HepG2 (cell line): ENCODE results near the gene RPS10. TPM values are rescaled to one million over a fixed set of nuclear protein-coding genes. Genes with fewer than 3 reads are reported as not detected.

Experiments used
- ATAD3A ChIP-seq: sonication (generic); formaldehyde crosslinking; IDR thresholded peaks from 2 replicates; pipeline ENCODE4 v1.4.0; 2020; ENCODE audit warnings: missing genetic modification reagents
- BORCS8-MEF2B ChIP-seq: sonication (generic); formaldehyde crosslinking; IDR thresholded peaks from 2 replicates; pipeline ENCODE4 v1.8.0; 2022; ENCODE audit warnings: mild to moderate bottlenecking, missing genetic modification reagents
- CCAR2 ChIP-seq: fragments of 200-400 bp; formaldehyde crosslinking; optimal IDR thresholded peaks from 2 replicates; pipeline ENCODE3; 2018; ENCODE audit warnings: low read depth, mild to moderate bottlenecking, low read length, moderate library complexity
- DPF2 ChIP-seq: sonication (generic); formaldehyde crosslinking; IDR thresholded peaks from 2 replicates; pipeline ENCODE4 v1.4.0; 2020; ENCODE audit warnings: mild to moderate bottlenecking, low read depth, missing genetic modification reagents, borderline replicate concordance
- RARA ChIP-seq: IDR thresholded peaks from 2 replicates; pipeline ENCODE4 v1.6.1; 2016; ENCODE audit warnings: missing genetic modification reagents, missing compliant biosample characterization
- SMC3 ChIP-seq: IDR thresholded peaks from 2 replicates; pipeline ENCODE4 v1.6.1; 2011; ENCODE audit warnings: low read length, improper control_type of control experiment
- TAF1 ChIP-seq: sonication (generic); formaldehyde crosslinking; IDR thresholded peaks from 2 replicates; pipeline ENCODE4 v1.4.0; 2020; ENCODE audit warnings: missing genetic modification reagents
- TCF7L2 ChIP-seq: IDR thresholded peaks from 2 replicates; pipeline ENCODE4 v1.6.1; 2011; ENCODE audit warnings: mild to moderate bottlenecking, low read depth, low read length, moderate library complexity
- THYN1 ChIP-seq: sonication (generic); formaldehyde crosslinking; IDR thresholded peaks from 2 replicates; pipeline ENCODE4 v1.8.1; 2023; ENCODE audit warnings: low read depth, mild to moderate bottlenecking, moderate library complexity, missing genetic modification reagents, borderline replicate concordance
- ZBTB20 ChIP-seq: sonication (generic); formaldehyde crosslinking; IDR thresholded peaks from 2 replicates; pipeline ENCODE4 v1.8.1; 2023; ENCODE audit warnings: missing genetic modification reagents, low read depth, mild to moderate bottlenecking, borderline replicate concordance
- ZNF772 ChIP-seq: sonication (generic); formaldehyde crosslinking; IDR thresholded peaks from 2 replicates; pipeline ENCODE4 v1.5.0; 2020; ENCODE audit warnings: mild to moderate bottlenecking, missing genetic modification reagents
- polyA plus RNA-seq, 8 experiments: library from polyadenylated mRNA; depleted of rRNA in 3 of 8; stranded (reverse) in 7 of 8; unstranded in 1 of 8; fragments of >200 nt; fragmentation: Illumina TruSeq in 4 of 8; extraction: Trizol in 4 of 8; gene quantifications; 2 replicates each; pipeline versions ENCODE4 v1.2.1 to v1.2.3, GENCODE V29; 2011 to 2016; ENCODE audit warnings: low read depth in 4 of 8, missing spikeins in 1 of 8, mixed read lengths in 1 of 8; ENCODE audit not compliant: insufficient read depth in 1 of 8
- total RNA-seq, 5 experiments: library from RNA; depleted of rRNA; stranded (reverse); fragments of >200 nt; fragmentation: Illumina TruSeq; extraction: Trizol; gene quantifications; 2 replicates each; pipeline ENCODE4 v1.2.3, GENCODE V29; 2016; ENCODE audit warnings: low read depth in 1 of 5
- TF ChIP-seq, protein P1 (sequence below), 2 experiments: fragments of 450-650 bp in 1 of 2; sonication (generic) in 1 of 2; formaldehyde crosslinking in 1 of 2; IDR thresholded peaks; 2 replicates each; pipeline versions ENCODE4 v1.6.1 to v1.8.0; 2016 to 2022; ENCODE audit warnings: antibody characterized with exemption in 1 of 2, mild to moderate bottlenecking in 1 of 2, missing genetic modification reagents in 1 of 2
- TF ChIP-seq, protein P2 (sequence below): sonication (generic); formaldehyde crosslinking; IDR thresholded peaks from 2 replicates; pipeline ENCODE4 v1.4.0; 2020; ENCODE audit warnings: missing genetic modification reagents
- TF ChIP-seq, protein P3 (sequence below): sonication (generic); formaldehyde crosslinking; IDR thresholded peaks from 2 replicates; pipeline ENCODE4 v1.4.0; 2020; ENCODE audit warnings: mild to moderate bottlenecking, missing genetic modification reagents
- TF ChIP-seq, protein P4 (sequence below): sonication (generic); formaldehyde crosslinking; IDR thresholded peaks from 2 replicates; pipeline ENCODE4 v1.4.0; 2020; ENCODE audit warnings: mild to moderate bottlenecking, missing genetic modification reagents

The RPS10 gene
- total and polyA plus RNA-seq, 2 of the 13 experiments (the other 11 are each of a cell fraction or from before 2014, with no cell fraction given), result 2,909 to 4,648 TPM

DNA sequence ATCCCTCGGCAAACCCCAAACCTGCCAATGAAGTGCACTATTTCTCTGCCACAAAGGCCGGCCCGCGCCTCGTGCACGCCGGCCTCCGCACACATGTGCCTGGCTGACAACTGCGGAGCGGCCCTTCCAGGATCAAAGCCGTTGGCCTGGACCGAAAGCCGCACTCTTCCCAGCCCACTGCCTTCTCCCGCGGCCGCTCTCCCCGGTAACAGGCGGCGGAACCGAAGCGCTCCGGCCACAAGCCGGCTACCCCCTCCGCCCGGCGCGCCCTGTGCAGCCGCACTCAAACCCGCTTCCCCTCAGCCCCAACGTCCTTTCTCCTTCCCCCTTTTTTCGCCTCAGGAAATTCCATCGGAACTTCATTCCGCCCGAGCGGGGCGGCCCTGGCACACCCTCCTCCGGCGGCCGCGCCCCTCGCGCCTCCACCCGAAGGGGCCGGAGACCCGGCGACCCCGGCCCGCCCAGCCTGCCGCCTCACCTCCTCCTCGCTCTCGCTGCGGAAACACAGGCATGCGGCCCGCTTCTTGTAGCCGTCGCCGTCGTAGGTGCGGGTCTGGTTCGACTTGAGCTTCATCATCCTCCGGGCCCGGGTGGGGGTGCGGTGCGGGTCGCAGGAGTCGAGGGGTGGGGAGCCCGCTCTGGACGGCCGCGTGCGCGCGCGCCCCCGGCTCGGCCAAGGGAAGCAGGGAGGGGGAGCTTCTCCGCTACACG lies 33.9 kb downstream of the RPS10 start (continued):
- TF ChIP-seq, protein P1, sequence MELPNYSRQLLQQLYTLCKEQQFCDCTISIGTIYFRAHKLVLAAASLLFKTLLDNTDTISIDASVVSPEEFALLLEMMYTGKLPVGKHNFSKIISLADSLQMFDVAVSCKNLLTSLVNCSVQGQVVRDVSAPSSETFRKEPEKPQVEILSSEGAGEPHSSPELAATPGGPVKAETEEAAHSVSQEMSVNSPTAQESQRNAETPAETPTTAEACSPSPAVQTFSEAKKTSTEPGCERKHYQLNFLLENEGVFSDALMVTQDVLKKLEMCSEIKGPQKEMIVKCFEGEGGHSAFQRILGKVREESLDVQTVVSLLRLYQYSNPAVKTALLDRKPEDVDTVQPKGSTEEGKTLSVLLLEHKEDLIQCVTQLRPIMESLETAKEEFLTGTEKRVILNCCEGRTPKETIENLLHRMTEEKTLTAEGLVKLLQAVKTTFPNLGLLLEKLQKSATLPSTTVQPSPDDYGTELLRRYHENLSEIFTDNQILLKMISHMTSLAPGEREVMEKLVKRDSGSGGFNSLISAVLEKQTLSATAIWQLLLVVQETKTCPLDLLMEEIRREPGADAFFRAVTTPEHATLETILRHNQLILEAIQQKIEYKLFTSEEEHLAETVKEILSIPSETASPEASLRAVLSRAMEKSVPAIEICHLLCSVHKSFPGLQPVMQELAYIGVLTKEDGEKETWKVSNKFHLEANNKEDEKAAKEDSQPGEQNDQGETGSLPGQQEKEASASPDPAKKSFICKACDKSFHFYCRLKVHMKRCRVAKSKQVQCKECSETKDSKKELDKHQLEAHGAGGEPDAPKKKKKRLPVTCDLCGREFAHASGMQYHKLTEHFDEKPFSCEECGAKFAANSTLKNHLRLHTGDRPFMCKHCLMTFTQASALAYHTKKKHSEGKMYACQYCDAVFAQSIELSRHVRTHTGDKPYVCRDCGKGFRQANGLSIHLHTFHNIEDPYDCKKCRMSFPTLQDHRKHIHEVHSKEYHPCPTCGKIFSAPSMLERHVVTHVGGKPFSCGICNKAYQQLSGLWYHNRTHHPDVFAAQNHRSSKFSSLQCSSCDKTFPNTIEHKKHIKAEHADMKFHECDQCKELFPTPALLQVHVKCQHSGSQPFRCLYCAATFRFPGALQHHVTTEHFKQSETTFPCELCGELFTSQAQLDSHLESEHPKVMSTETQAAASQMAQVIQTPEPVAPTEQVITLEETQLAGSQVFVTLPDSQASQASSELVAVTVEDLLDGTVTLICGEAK (IDR thresholded peaks at IDR 0.05), result no peak
- TF ChIP-seq, protein P1 (CRISPR knock-in tag; IDR thresholded peaks at IDR 0.05), result peak; percentile 49; the same call in 1 of the 2 replicates
- TF ChIP-seq TCF7L2 (no peak), DPF2 (CRISPR knock-in tag) (no peak), THYN1 (CRISPR knock-in tag) (no peak), SMC3 (no peak), ZNF772 (no peak), CCAR2 (no peak), RARA (CRISPR knock-in tag) (no peak; the same call in 1 of the 2 replicates), ZBTB20 (CRISPR knock-in tag) (peak; percentile 86), BORCS8-MEF2B (CRISPR knock-in tag) (no peak; the same call in 1 of the 2 replicates), TAF1 (CRISPR knock-in tag) (peak; percentile 36; the same call in 1 of the 2 replicates), ATAD3A (CRISPR knock-in tag) (peak; percentile 54; the same call in 1 of the 2 replicates)
- TF ChIP-seq, protein P2, sequence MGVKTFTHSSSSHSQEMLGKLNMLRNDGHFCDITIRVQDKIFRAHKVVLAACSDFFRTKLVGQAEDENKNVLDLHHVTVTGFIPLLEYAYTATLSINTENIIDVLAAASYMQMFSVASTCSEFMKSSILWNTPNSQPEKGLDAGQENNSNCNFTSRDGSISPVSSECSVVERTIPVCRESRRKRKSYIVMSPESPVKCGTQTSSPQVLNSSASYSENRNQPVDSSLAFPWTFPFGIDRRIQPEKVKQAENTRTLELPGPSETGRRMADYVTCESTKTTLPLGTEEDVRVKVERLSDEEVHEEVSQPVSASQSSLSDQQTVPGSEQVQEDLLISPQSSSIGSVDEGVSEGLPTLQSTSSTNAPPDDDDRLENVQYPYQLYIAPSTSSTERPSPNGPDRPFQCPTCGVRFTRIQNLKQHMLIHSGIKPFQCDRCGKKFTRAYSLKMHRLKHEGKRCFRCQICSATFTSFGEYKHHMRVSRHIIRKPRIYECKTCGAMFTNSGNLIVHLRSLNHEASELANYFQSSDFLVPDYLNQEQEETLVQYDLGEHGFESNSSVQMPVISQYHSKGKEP (CRISPR knock-in tag), result no peak
- TF ChIP-seq, protein P3, sequence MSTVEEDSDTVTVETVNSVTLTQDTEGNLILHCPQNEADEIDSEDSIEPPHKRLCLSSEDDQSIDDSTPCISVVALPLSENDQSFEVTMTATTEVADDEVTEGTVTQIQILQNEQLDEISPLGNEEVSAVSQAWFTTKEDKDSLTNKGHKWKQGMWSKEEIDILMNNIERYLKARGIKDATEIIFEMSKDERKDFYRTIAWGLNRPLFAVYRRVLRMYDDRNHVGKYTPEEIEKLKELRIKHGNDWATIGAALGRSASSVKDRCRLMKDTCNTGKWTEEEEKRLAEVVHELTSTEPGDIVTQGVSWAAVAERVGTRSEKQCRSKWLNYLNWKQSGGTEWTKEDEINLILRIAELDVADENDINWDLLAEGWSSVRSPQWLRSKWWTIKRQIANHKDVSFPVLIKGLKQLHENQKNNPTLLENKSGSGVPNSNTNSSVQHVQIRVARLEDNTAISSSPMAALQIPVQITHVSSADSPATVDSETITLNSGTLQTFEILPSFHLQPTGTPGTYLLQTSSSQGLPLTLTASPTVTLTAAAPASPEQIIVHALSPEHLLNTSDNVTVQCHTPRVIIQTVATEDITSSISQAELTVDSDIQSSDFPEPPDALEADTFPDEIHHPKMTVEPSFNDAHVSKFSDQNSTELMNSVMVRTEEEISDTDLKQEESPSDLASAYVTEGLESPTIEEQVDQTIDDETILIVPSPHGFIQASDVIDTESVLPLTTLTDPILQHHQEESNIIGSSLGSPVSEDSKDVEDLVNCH (CRISPR knock-in tag), result no peak
- TF ChIP-seq, protein P4, sequence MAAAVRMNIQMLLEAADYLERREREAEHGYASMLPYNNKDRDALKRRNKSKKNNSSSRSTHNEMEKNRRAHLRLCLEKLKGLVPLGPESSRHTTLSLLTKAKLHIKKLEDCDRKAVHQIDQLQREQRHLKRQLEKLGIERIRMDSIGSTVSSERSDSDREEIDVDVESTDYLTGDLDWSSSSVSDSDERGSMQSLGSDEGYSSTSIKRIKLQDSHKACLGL, result peak; percentile 83
